Lower leg skin (tissue), 3 donors: Measurements from ENCODE around the gene ADIRF.

ENCODE experiments used
- CTCF ChIP-seq, 3 donors: fragments of 450-650 bp; IDR thresholded peaks; one replicate each; pipeline ENCODE4 v1.5.1; 2016; ENCODE audit warnings: antibody characterized with exemption in 3 of 3, mild to moderate bottlenecking in 3 of 3, moderate library complexity in 2 of 3
- POLR2A ChIP-seq, 2 donors: fragments of 450-650 bp; IDR thresholded peaks; one replicate each; pipeline ENCODE4 v1.6.1; 2016 to 2017; ENCODE audit warnings: antibody characterized with exemption in 2 of 2, mild to moderate bottlenecking in 1 of 2, moderate library complexity in 1 of 2

- TF ChIP-seq CTCF (IDR thresholded peaks at IDR 0.05) (no peak), POLR2A (IDR thresholded peaks at IDR 0.05) (no peak)
Measured at GRCh38 chr10:86988520-86988919, 20.2 kb downstream of the ADIRF start.
